ENCODE data around the gene SLC41A1. TPM values are rescaled to one million over a fixed set of nuclear protein-coding genes. Genes with fewer than 3 reads are reported as not detected.
A peak's percentile ranks its signal among the peaks of the same experiment; 100 is the strongest.

Gene SLC41A1
- total RNA-seq, 2 experiments from 2014 or later: 13.3 to 16.7 TPM

DNA sequence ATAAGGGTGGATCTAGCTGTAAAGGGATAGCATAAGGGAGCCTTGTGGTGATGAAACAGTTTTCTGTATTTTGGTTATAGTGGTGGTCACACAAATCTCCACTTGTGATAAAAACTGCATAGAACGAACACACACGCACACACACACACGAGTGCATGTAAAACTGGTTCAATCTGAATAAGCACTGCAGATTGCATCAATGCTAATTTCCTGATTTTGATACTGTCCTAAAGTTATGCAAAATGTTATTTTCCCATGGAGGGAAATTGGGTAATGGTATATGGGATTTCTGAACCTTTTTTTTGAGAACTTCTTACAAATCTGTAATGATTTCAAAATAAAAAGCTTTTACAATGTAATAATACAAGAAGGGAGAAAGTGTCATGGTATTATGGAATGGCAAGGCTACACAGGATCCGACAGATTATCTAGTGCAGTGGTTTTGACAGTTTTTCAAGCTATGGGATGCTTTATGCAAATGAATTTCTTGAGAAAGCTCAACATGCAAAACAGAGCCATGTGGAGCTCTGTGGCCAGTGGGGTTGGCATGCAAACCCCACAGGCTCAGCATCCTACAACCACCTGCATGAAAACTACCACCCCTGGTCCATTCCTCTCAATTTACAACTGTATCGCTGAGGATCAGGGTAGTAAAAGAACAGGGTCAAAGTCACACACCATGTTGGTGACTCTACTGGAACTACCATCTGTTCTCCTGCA lies 18.8 kb downstream of the SLC41A1 start:
- H3K27ac Mint-ChIP-seq: no peak overlapping the region
- peaks cover 3% of the 10 kb centered on the region for H3K36me3 Mint-ChIP-seq
- DNase-seq (no peak), ATAC-seq (no peak)
- H3K4me1 Mint-ChIP-seq: no peaks in the 10 kb centered on the region
- H3K9me3 Mint-ChIP-seq (ENCODE audit: low read depth): no peaks in the 10 kb centered on the region
- H3K27me3 Mint-ChIP-seq: no peaks in the 10 kb centered on the region
- no peak overlapping the region for H3K4me3 Mint-ChIP-seq
- CTCF ChIA-PET: interaction anchor here (1.3 to 10.7 kb wide), 4 partner anchors 12 to 190 kb away, joined by 4 to 128 read pairs (median 4); no protein-coding TSS in a partner anchor

DNA sequence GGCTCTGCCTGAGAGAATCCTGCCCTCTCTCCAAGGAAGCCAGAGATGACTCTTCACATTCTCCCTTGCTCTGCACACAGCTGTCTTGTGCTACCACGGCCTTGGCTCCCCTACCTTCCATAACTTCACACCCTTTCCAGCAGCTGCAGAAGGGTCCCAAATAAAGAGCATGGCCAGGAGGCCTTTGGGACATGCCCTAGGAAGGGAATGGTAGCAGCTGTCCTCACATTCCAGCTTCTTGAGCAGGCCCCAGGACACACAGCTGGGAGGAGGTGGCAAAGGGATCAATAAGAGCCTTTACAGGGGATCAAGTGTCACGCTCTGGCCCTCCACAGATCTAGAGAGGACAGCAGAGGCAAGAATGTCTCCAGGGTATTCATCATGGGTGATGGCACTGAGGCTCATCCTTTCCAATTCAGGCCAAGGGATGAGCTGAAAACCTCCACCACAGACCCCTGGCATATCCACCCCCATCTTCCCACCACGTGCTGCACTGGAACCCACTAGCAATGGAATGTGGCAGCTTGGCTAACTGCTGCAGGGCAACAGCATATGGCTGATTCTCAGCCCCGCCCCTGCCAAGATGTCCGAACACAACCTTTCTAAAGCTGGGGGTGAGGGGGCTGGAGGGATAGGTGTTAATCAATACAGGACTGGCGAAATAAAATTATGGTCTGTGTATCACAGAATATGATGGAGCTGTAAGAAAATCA lies 19.9 kb downstream of the SLC41A1 start:
- ATAC-seq: no peak
- H3K36me3 Mint-ChIP-seq: peaks cover 3% of the 10 kb centered on the region
- H3K9me3 Mint-ChIP-seq (ENCODE audit: low read depth): no peaks in the 10 kb centered on the region
- H3K27ac Mint-ChIP-seq: no peak overlapping the region
- no peak overlapping the region for H3K4me3 Mint-ChIP-seq
- no peaks in the 10 kb centered on the region for H3K4me1 Mint-ChIP-seq
- no peaks in the 10 kb centered on the region for H3K27me3 Mint-ChIP-seq
- CTCF ChIA-PET: interaction anchor here (0.7 to 10.7 kb wide), 8 partner anchors 12 to 674 kb away, joined by 3 to 128 read pairs (median 4); no protein-coding TSS in a partner anchor
- DNase-seq: no peak

DNA sequence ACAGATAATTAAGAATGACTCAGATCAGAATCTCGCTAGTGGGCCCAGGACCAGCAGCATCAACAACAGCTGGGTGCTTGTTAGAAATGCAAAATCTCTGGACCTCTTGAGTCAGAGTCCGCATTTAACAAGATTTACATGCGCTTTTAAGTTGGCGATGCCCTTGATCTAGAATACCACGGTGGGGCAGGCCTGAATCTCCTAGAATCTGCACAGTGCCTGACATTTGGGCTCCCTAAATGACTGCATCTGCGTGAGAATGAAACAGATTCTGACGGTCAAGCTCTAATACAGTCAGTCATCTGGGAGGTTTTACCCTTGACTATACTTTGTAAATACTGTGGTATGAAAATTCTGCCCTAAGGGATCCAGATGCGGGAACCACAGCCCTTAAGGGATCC lies 20.5 kb downstream of the SLC41A1 start:
- CTCF ChIA-PET: interaction anchor here (0.7 to 10.7 kb wide), 20 partner anchors 10 to 201 kb away, joined by 3 to 128 read pairs (median 4); partner anchors contain the start of gene RAB29
- no peaks in the 10 kb centered on the region for H3K27me3 Mint-ChIP-seq
- ATAC-seq (no peak), DNase-seq (no peak)
- H3K36me3 Mint-ChIP-seq: peaks cover 3% of the 10 kb centered on the region
- no peak overlapping the region for H3K4me3 Mint-ChIP-seq
- no peaks in the 10 kb centered on the region for H3K4me1 Mint-ChIP-seq
- no peak overlapping the region for H3K27ac Mint-ChIP-seq
- no peaks in the 10 kb centered on the region for H3K9me3 Mint-ChIP-seq (ENCODE audit: low read depth)

DNA sequence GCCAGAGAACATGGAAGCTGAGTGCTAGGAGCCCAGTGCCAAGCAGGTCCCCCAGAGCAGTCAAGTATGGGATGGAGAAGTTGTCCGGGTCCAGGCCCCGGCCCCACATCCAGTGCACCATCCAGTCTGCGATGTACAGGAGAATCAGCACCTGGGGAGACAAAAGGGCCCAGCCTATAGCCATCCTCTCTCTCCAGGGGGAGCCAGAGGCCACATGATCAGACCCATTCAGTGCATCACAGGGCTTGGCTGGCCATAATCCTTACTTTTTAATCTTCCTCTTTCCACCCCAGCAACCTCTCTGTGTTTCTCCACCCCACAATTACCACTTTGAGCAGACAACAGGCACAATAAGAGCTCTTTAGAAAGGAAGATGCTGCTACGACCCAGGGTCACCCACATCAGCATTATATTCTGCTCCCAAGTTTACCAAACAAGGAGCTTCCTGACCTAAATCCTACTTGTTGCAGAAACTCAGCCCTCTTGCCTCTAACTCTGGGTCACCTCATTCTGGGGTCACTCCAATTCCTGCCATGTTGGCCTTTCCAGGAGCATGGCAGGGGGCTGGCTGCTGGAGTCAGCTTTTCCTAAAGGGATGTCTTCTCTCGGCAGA lies 21.3 kb downstream of the SLC41A1 start:
- Mint-ChIP-seq H3K27me3 (no peaks in the 10 kb centered on the region), H3K27ac (no peak overlapping the region), H3K36me3 (peaks cover 3% of the 10 kb centered on the region), H3K4me3 (no peak overlapping the region), H3K9me3 (ENCODE audit: low read depth) (no peaks in the 10 kb centered on the region), H3K4me1 (no peaks in the 10 kb centered on the region)
- CTCF ChIA-PET: interaction anchor here (0.5 to 10.7 kb wide), 34 partner anchors 9 to 556 kb away, joined by 3 to 128 read pairs (median 4); partner anchors contain the start of gene RAB29
- DNase-seq (peak; percentile 72), ATAC-seq (peak; percentile 94)

DNA sequence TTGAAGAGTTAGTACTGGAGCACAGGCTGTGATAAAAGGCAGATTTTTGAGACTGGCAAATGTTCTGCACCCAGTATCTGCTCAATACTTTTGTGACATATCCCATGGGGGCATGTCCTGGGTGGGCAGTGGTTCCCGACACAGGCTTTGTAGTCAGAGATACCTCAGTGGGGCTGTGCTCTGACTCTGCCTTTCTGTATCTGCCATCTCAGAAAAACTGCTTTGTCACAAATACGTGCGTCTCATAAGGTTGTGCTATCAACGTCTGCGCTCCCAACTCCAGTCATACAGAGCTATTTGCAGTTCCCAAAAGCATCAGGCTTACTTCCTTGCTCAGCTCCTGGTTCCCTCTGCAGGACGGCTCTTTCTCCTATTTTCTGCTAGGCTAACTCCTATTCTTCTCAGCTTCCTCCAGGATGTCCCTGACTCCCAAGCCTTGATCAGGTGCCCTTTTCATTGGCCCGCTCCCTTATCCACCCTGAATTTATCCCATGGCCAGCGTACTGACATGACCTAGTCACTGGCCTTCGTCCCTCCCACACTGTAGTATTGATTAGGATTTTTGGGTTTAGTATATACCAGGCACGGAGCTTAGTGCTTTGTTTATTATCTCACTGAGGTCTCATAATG lies 25.6 kb downstream of the SLC41A1 start:
- Mint-ChIP-seq H3K27ac (no peak overlapping the region), H3K4me1 (peaks cover 7% of the 10 kb centered on the region), H3K36me3 (no peaks in the 10 kb centered on the region)

DNA sequence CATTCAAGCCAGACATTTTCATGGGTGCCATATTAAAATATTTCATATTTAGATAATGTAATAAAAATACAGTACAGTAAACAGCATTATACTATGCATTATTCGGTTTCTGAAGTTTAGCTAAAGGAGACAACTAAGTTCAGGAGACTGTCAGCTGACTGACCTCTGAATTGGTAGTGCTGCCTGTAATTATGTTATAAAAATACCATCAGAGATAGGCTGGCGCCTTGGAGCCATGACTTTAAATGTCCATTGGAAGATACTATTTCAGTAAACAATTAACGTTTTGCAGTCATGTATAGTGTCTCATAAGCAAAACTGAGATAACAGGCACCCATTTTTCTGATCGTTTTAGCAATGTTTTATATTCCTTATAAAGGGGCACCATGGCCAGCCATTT lies 26.4 kb downstream of the SLC41A1 start:
- Mint-ChIP-seq H3K27me3 (no peaks in the 10 kb centered on the region), H3K27ac (no peak overlapping the region), H3K9me3 (ENCODE audit: low read depth) (no peaks in the 10 kb centered on the region), H3K36me3 (no peaks in the 10 kb centered on the region), H3K4me1 (peaks cover 10% of the 10 kb centered on the region), H3K4me3 (no peak overlapping the region)
- CTCF ChIA-PET: interaction anchor here (2.1 to 10.7 kb wide), 2 partner anchors 191 to 195 kb away, joined by 5 to 128 read pairs; no protein-coding TSS in a partner anchor
- ATAC-seq (no peak), DNase-seq (no peak)

More for the DNA sequence above, 25.6 kb downstream of the SLC41A1 start:
- H3K27me3 Mint-ChIP-seq: no peaks in the 10 kb centered on the region
- CTCF ChIA-PET: interaction anchor here (10.7 kb wide), 1 partner anchor 191 kb away, joined by 128 read pairs; no protein-coding TSS in a partner anchor
- no peaks in the 10 kb centered on the region for H3K9me3 Mint-ChIP-seq (ENCODE audit: low read depth)
- H3K4me3 Mint-ChIP-seq: no peak overlapping the region
- DNase-seq: no peak
- no peak for ATAC-seq

DNA sequence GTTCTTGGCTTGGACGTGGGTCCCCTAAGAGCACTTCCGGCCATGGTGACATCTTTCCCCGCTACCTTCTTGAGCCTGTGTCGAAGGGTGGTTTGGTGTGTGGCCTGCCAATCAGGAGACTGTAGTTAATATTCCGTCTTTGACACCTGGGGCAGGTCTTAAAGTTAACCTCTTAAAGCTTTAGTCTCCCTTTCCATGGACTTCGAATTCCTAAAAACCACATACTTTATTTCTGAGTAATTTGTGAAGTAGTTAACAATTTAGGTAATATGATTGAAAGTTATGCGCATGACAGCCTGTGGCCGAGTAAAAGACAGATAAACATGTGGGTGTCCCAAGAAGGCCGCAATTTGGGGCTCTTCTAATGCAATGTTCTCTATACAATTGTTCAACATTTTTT lies 27.6 kb downstream of the SLC41A1 start:
- Mint-ChIP-seq H3K27ac (no peak overlapping the region), H3K27me3 (no peaks in the 10 kb centered on the region), H3K36me3 (no peaks in the 10 kb centered on the region), H3K4me3 (no peak overlapping the region), H3K4me1 (peaks cover 13% of the 10 kb centered on the region), H3K9me3 (ENCODE audit: low read depth) (no peaks in the 10 kb centered on the region)
- CTCF ChIA-PET: interaction anchor here (0.7 to 2.5 kb wide), 6 partner anchors 11 to 304 kb away, joined by 3 to 11 read pairs (median 4); no protein-coding TSS in a partner anchor
- DNase-seq (no peak), ATAC-seq (no peak)

DNA sequence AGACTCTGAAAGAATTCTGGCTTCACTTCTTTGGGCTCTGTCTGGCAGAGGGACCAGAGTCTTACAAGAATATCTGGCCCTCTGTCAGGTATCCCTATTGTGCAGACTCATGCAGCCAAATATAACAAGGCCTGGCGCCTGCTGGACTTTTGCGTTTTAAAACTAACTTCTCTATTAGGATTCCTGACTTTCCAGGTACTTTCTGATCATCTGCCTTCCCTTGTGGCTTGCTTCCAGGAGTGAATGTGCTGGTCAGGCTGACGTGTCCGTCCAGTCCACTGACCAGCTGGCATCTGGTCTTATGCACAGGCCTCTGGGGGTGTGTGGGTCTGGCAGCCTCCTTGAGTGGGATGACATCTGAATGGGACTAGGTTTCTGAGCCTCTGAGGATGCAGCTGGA lies 29.1 kb downstream of the SLC41A1 start:
- no peak overlapping the region for H3K27ac Mint-ChIP-seq
- peaks cover 13% of the 10 kb centered on the region for H3K4me1 Mint-ChIP-seq
- H3K9me3 Mint-ChIP-seq (ENCODE audit: low read depth): no peaks in the 10 kb centered on the region
- DNase-seq (no peak), ATAC-seq (no peak)
- H3K27me3 Mint-ChIP-seq: no peaks in the 10 kb centered on the region
- H3K4me3 Mint-ChIP-seq: no peak overlapping the region
- CTCF ChIA-PET: interaction anchor here (0.7 to 2.5 kb wide), 2 partner anchors 72 to 125 kb away, joined by 3 to 11 read pairs; no protein-coding TSS in a partner anchor
- H3K36me3 Mint-ChIP-seq: no peaks in the 10 kb centered on the region

DNA sequence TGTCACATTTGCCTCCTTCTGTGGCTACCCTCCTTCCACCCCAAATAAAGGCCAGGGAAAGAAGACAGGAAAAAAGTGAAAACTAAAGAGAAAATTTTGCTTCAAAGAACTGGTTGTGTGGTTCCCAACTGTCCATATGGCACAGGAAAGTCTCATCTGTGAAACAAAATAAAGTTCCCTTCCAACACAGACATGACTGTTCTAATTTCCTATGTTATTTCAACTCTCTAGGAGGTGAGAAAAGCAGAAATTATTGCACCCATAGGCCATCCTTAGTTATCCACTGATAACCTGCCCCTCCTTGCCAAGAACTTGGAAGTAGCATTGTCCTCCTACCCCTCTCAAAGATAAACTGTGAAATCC lies 29.6 kb downstream of the SLC41A1 start:
- Mint-ChIP-seq H3K4me3 (no peak overlapping the region), H3K36me3 (no peaks in the 10 kb centered on the region), H3K4me1 (peaks cover 13% of the 10 kb centered on the region), H3K27ac (no peak overlapping the region), H3K9me3 (ENCODE audit: low read depth) (no peaks in the 10 kb centered on the region), H3K27me3 (no peaks in the 10 kb centered on the region)
- ATAC-seq (no peak), DNase-seq (no peak)
- CTCF ChIA-PET: interaction anchor here (1.1 to 1.8 kb wide), 3 partner anchors 28 to 123 kb away, joined by 4 to 8 read pairs (median 5); no protein-coding TSS in a partner anchor

DNA sequence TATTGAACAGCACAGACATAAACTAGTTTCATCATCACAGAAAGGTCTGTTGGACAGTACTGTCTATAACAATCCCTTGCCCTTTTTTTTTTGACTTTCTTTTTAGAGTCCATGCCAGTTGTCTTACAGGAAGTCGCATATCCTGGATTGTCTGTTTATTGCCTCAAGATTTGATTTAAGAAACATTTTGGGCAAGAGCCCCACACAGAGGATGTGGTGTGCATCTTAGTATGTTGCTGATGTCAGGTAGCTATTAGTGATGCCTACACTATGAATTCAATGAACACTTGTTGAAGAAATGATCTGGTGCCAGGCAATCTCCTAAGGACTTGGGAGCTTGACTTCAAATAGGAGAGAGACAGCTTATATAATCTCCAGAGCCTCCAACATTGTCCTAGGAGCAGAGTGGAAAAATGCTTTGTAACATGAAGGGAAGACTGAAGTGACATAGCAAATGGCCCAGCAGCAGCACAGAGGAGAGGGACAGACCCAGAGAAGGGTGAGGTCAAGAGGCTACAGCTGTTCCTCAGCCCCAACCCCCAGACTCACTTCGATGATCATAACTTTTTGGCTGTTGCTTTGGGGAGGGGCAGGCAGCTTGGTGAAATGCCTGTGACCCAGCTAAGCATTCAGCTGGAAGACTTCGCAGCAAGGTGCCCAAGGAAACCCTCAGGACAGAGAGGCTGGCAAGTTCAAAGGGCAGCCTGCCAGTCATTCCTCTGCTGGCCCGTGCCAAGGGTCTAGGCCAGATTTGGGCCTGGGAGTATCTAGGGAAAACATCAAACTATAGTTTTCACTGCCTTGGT lies 30.2 kb downstream of the SLC41A1 start:
- H3K27me3 Mint-ChIP-seq: no peaks in the 10 kb centered on the region
- ATAC-seq (peak; percentile 76), DNase-seq (peak; percentile 50)
- peaks cover 13% of the 10 kb centered on the region for H3K4me1 Mint-ChIP-seq
- H3K4me3 Mint-ChIP-seq: no peak overlapping the region
- peak overlapping the region; percentile 56 for H3K27ac Mint-ChIP-seq
- CTCF ChIA-PET: interaction anchor here (0.6 to 3.6 kb wide), 27 partner anchors 9 to 194 kb away, joined by 3 to 47 read pairs (median 4); no protein-coding TSS in a partner anchor
- no peaks in the 10 kb centered on the region for H3K36me3 Mint-ChIP-seq
- no peaks in the 10 kb centered on the region for H3K9me3 Mint-ChIP-seq (ENCODE audit: low read depth)

DNA sequence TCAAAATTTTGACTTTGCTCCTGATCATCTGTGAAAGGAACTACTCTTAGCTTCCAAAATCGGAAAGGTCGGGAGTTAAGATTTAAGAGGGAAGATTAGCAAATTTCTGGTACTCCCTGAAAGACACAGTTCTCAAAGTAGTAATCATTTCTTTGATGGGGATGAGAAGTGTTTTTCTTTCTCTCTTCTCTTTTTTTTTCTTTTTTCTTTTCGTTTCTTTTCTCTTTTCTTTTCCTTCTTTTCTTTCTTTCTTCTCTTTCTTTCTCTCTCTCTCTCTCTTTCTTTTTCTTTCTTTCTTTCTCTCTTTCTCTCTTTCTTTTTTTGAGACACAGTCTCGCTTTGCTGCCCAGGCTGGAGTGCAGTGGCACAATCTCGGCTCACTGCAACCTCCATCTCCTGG lies 32.7 kb downstream of the SLC41A1 start:
- no peaks in the 10 kb centered on the region for H3K27me3 Mint-ChIP-seq
- no peak for ATAC-seq
- peaks cover 26% of the 10 kb centered on the region for H3K4me1 Mint-ChIP-seq
- H3K36me3 Mint-ChIP-seq: peaks cover under 1% of the 10 kb centered on the region
- no peak overlapping the region for H3K4me3 Mint-ChIP-seq
- H3K27ac Mint-ChIP-seq: no peak overlapping the region
- no peaks in the 10 kb centered on the region for H3K9me3 Mint-ChIP-seq (ENCODE audit: low read depth)
- no peak for DNase-seq
- CTCF ChIA-PET: interaction anchor here (0.6 to 3.6 kb wide), 2 partner anchors 122 to 197 kb away, joined by 3 to 47 read pairs; no protein-coding TSS in a partner anchor

DNA sequence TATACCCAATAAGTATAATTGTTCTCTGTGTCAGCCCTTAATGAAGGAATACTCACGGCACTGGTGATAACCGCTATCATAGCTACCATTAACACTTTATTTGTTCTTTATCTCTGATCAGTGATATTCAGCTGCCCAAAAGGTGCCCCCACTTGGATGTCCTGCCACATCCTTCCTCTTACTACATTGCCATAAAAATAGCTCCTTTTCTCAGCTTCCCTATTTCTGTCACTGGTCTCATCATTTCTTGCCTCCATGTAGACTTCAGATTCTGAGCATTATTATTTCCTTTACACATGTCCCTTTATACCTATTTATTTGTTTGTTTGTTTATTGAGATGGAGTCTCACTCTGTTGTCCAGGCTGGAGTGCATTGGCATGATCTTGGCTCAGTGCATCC lies 35.0 kb downstream of the SLC41A1 start:
- H3K4me3 Mint-ChIP-seq: no peak overlapping the region
- peaks cover 40% of the 10 kb centered on the region for H3K4me1 Mint-ChIP-seq
- DNase-seq (no peak), ATAC-seq (no peak)
- H3K27ac Mint-ChIP-seq: no peak overlapping the region
- peaks cover 10% of the 10 kb centered on the region for H3K36me3 Mint-ChIP-seq
- no peaks in the 10 kb centered on the region for H3K27me3 Mint-ChIP-seq
- CTCF ChIA-PET: interaction anchor here (1.9 kb wide), 1 partner anchor 199 kb away, joined by 7 read pairs; no protein-coding TSS in a partner anchor
- no peaks in the 10 kb centered on the region for H3K9me3 Mint-ChIP-seq (ENCODE audit: low read depth)

All from activated CD8-positive, alpha-beta memory T cell treated with anti-CD3 and anti-CD28 coated beads, Interleukin-2, amount 10 ng/mL, durations not matched to agents 7 days and 5 days (primary cell).